Testis (tissue), 3 donors: ENCODE measurements around the gene SLC47A1. TPM values are rescaled to one million over a fixed set of nuclear protein-coding genes. Genes with fewer than 3 reads are reported as not detected.

Source experiments
- polyA plus RNA-seq: library from polyadenylated mRNA; stranded (reverse); fragments of 350-450 nt; fragmentation: Illumina TruSeq; extraction: RNeasy Lipid Tissue Mini Kit (QIAGEN cat#74804); gene quantifications from one replicate; pipeline ENCODE4 v1.2.3, GENCODE V29; 2014; ENCODE audit warnings: low read depth, low replicate concordance; ENCODE audit not compliant: insufficient read depth
- small RNA-seq, 2 donors: library from RNA; depleted of rRNA; stranded (forward); fragments of <200 nt; gene quantifications; one replicate each; pipeline ENCODE3, GENCODE V24; 2016
- total RNA-seq, 2 donors: library from RNA; depleted of rRNA; stranded (reverse); fragments of >200 nt; gene quantifications; one replicate each; pipeline ENCODE4 v1.2.3, GENCODE V29; 2016

SLC47A1 gene
- total and polyA plus RNA-seq, 3 donors from 2014 or later = 20.1 to 97.3 (median 39.8) TPM

Small RNA genes lying within 50 kb of the gene (small RNA-seq; reads per million reads assigned to genes)
- gene AC025627.2 = 0 reads per million in 2 donors
- gene NMTRQ-TTG12-1 = 0 reads per million in 2 donors

Other genes starting within 250 kb of the SLC47A1 start
- gene B9D1, start 171.1 kb upstream of the SLC47A1 start, total RNA-seq = 10 to 100 TPM; 42.1 to 59.9 TPM
- gene B9D1, start 171.1 kb upstream of the SLC47A1 start, polyA plus RNA-seq = 132 TPM
- 10 to 100 TPM; 49.7 to 65.4 TPM for gene MAPK7, start 155.4 kb upstream of the SLC47A1 start, total RNA-seq
- 54.1 TPM for gene MAPK7, start 155.4 kb upstream of the SLC47A1 start, polyA plus RNA-seq
- 10 to 100 TPM; 24.0 to 55.7 TPM for gene MFAP4, start 146.7 kb upstream of the SLC47A1 start, total RNA-seq
- 108 TPM for gene MFAP4, start 146.7 kb upstream of the SLC47A1 start, polyA plus RNA-seq
- gene RNF112, start 122.6 kb upstream of the SLC47A1 start, total RNA-seq = 1 to 10 TPM; 2.1 to 8.1 TPM
- gene RNF112, start 122.6 kb upstream of the SLC47A1 start, polyA plus RNA-seq = 4.6 TPM
- 100 to 1,000 TPM in 1 of 2 donors, 10 to 100 TPM in 1; 100.0 to 125 TPM for gene ALDH3A2, start 114.9 kb downstream of the SLC47A1 start, total RNA-seq
- gene ALDH3A2, start 114.9 kb downstream of the SLC47A1 start, polyA plus RNA-seq = 76.0 TPM
- under 1 TPM; 0.16 to 0.50 TPM for gene SLC47A2, start 182.7 kb downstream of the SLC47A1 start, total RNA-seq
- 1.1 TPM for gene SLC47A2, start 182.7 kb downstream of the SLC47A1 start, polyA plus RNA-seq
- 1 to 10 TPM; 3.2 to 5.6 TPM for gene ALDH3A1, start 214.4 kb downstream of the SLC47A1 start, total RNA-seq
- 4.2 TPM for gene ALDH3A1, start 214.4 kb downstream of the SLC47A1 start, polyA plus RNA-seq